A673 (cell line): ENCODE data around the gene FZD10. TPM values are rescaled to one million over a fixed set of nuclear protein-coding genes. Genes with fewer than 3 reads are reported as not detected.

Source experiments
- BruUV-seq: library from RNA; stranded (reverse); fragments of 400-500 nt; replicated peaks from 2 replicates; lab custom pipeline; 2021; lab: Mats Ljungman, UMichigan
- CTCF ChIA-PET: fragments of 300-600 bp; sonication (Branson Sonifier 250); formaldehyde crosslinking; loops from one replicate; lab custom pipeline; 2022; ENCODE audit warnings: antibody characterized with exemption; lab: Charles Lee
- POLR2A ChIA-PET: fragments of 300-600 bp; sonication (Branson Sonifier 250); formaldehyde crosslinking; loops from one replicate; lab custom pipeline; 2022; ENCODE audit warnings: antibody characterized with exemption; ENCODE audit not compliant: low non-redundant PET; lab: Charles Lee
- DNase-seq: peaks from one replicate; pipeline ENCODE4 v3.0.0-alpha.2; 2015; ENCODE audit warnings: low spot score
- H3K27ac ChIP-seq: fragments of 200-600 bp; sonication (generic); 2 replicates; pipeline ENCODE4 v1.5.1; 2016; ENCODE audit warnings: mixed run types, low read depth, mild to moderate bottlenecking, mixed read lengths, antibody characterized with exemption, low read length; ENCODE audit not compliant: poor library complexity, severe bottlenecking
- H3K27me3 ChIP-seq: fragments of 200-600 bp; sonication (generic); replicated peaks from 2 replicates; pipeline ENCODE4 v1.6.1; 2017; ENCODE audit warnings: mixed run types, low read depth, mild to moderate bottlenecking, mixed read lengths, antibody characterized with exemption, low read length; ENCODE audit not compliant: insufficient read depth, poor library complexity
- H3K36me3 ChIP-seq: fragments of 200-600 bp; sonication (generic); 2 replicates; pipeline ENCODE4 v1.6.1; 2016; ENCODE audit warnings: mixed run types, mild to moderate bottlenecking, mixed read lengths, antibody characterized with exemption, low read length; ENCODE audit not compliant: insufficient read depth, poor library complexity, severe bottlenecking
- H3K4me1 ChIP-seq: fragments of 200-600 bp; sonication (generic); 2 replicates; pipeline ENCODE4 v1.6.1; 2017; ENCODE audit warnings: mixed run types, mild to moderate bottlenecking, mixed read lengths, antibody characterized with exemption, low read length; ENCODE audit not compliant: insufficient read depth, poor library complexity, severe bottlenecking
- H3K4me3 ChIP-seq: fragments of 200-600 bp; sonication (generic); 2 replicates; pipeline ENCODE4 v1.5.1; 2016; ENCODE audit warnings: low read depth, mixed run types, mild to moderate bottlenecking, mixed read lengths, low read length; ENCODE audit not compliant: poor library complexity, severe bottlenecking
- H3K9me3 ChIP-seq: fragments of 200-600 bp; sonication (generic); 2 replicates; pipeline ENCODE4 v1.6.1; 2016; ENCODE audit warnings: mixed run types, low read depth, mild to moderate bottlenecking, mixed read lengths, antibody characterized with exemption, low read length; ENCODE audit not compliant: poor library complexity, severe bottlenecking
- EZH2 ChIP-seq: fragments of 200-600 bp; sonication (generic); IDR thresholded peaks from 2 replicates; pipeline ENCODE4 v1.6.1; 2017; ENCODE audit warnings: borderline replicate concordance, low read depth, mild to moderate bottlenecking, mixed read lengths, antibody characterized with exemption, low read length; ENCODE audit not compliant: poor library complexity, severe bottlenecking
- intact Hi-C: fragments of 100-400 bp; cut with micrococcal nuclease; formaldehyde crosslinking; loops from one replicate; pipeline ENCODE4 v1.10.0; 2022; ENCODE audit not compliant: unreplicated experiment
- total RNA-seq: library from RNA; stranded (reverse); gene quantifications from 2 replicates; pipeline ENCODE4 v1.2.3, GENCODE V29; 2021
- TF ChIP-seq, protein P1 (sequence below): fragments of 300-800, 200-600 bp; sonication (generic); conservative IDR thresholded peaks from 2 replicates; pipeline ENCODE4 v1.5.1; 2017; ENCODE audit warnings: low read depth, mild to moderate bottlenecking, antibody characterized with exemption, low read length, moderate library complexity, mixed read lengths

FZD10 gene
- total RNA-seq, 1 experiment from 2014 or later, result not detected

DNA sequence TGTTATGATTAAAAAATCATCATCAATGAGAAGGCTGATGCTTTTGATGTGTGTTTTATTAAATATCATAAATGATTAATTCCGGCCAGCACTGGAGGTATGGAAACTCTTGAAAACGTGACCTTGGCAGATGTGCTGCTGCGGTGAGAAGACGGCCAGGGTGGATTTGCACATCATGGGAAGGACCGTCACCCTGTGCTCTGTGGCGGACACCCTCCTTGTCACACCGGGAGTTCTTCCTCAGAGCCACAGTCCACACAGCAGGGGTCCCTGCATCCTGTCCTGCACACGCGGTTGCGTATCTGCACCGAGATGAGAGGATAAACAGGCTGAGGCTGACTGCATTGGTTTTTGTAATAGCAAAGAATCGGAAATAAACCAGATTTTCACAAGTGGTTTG lies 33.5 kb downstream of the FZD10 start:
- ChIA-PET POLR2A (no interaction called here), CTCF (no interaction called here)
- Histone ChIP-seq H3K4me3 (no peak overlapping the region), H3K36me3 (no peaks in the 10 kb centered on the region), H3K9me3 (no peaks in the 10 kb centered on the region), H3K27me3 (no peaks in the 10 kb centered on the region), H3K4me1 (no peaks in the 10 kb centered on the region), H3K27ac (no peak overlapping the region)
- intact Hi-C loops, result no loop called here
- no TSS peak for BruUV-seq
- no peak for TF ChIP-seq EZH2
- TF ChIP-seq, protein P1, sequence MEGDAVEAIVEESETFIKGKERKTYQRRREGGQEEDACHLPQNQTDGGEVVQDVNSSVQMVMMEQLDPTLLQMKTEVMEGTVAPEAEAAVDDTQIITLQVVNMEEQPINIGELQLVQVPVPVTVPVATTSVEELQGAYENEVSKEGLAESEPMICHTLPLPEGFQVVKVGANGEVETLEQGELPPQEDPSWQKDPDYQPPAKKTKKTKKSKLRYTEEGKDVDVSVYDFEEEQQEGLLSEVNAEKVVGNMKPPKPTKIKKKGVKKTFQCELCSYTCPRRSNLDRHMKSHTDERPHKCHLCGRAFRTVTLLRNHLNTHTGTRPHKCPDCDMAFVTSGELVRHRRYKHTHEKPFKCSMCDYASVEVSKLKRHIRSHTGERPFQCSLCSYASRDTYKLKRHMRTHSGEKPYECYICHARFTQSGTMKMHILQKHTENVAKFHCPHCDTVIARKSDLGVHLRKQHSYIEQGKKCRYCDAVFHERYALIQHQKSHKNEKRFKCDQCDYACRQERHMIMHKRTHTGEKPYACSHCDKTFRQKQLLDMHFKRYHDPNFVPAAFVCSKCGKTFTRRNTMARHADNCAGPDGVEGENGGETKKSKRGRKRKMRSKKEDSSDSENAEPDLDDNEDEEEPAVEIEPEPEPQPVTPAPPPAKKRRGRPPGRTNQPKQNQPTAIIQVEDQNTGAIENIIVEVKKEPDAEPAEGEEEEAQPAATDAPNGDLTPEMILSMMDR, result no peak
- no peak for DNase-seq

GRCh38 chr12:130196827-130197226 lies 34.6 kb downstream of the FZD10 start:
- no peak for TF ChIP-seq EZH2
- TF ChIP-seq, protein P1, result no peak
- H3K4me1 ChIP-seq, result no peaks in the 10 kb centered on the region
- intact Hi-C loops, result no loop called here
- POLR2A ChIA-PET, result no interaction called here
- H3K27ac ChIP-seq, result no peak overlapping the region
- CTCF ChIA-PET, result no interaction called here
- no peaks in the 10 kb centered on the region for H3K27me3 ChIP-seq
- no peaks in the 10 kb centered on the region for H3K36me3 ChIP-seq
- peaks cover 4% of the 10 kb centered on the region for H3K9me3 ChIP-seq
- H3K4me3 ChIP-seq, result no peak overlapping the region
- no peak for DNase-seq
- no TSS peak for BruUV-seq

DNA sequence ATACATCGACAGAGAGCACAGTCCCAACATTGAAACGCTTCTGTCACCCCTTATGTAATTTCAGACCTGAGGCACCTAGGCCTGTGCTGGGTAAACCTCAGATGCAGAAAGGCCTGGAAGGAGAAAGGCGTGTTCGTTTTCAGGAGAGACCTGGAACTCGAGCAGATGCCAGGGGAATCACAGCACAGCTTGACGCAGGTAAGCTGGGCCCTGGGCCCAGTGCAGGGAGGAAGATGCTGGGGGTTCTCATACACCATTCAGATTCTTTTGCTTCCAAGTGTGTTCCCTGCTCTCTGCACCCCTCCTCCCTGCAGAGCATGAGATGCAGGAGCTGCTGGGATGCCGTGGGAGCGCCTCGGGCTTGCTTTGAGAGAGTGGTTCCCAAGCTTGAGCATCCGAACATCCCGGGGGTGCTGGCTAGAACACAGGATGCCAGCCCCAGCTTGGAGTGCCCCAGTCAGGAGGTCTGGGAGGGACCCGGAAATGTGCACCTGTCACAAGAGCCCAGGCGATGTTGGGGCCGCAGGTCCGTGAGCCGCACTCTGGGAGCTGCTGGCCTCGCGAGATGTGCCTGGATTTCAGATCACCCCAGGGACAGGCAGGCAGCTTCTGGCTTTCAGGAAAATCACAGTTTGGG lies 35.9 kb downstream of the FZD10 start:
- CTCF ChIA-PET, result no interaction called here
- no TSS peak for BruUV-seq

More for the DNA sequence above, 35.9 kb downstream of the FZD10 start:
- no peak for DNase-seq
- Histone ChIP-seq H3K27me3 (no peaks in the 10 kb centered on the region), H3K4me3 (no peak overlapping the region), H3K4me1 (no peaks in the 10 kb centered on the region), H3K9me3 (peaks cover 4% of the 10 kb centered on the region), H3K27ac (no peak overlapping the region), H3K36me3 (no peaks in the 10 kb centered on the region)
- POLR2A ChIA-PET, result no interaction called here
- TF ChIP-seq, protein P1, result no peak
- no peak for TF ChIP-seq EZH2
- intact Hi-C loops, result no loop called here
